ENCODE results near the gene IL17REL. TPM values are rescaled to one million over a fixed set of nuclear protein-coding genes. Genes with fewer than 3 reads are reported as not detected.

Gene IL17REL
- total and polyA plus RNA-seq, 2 of the 13 experiments (the other 11 are each of a cell fraction or from before 2014, with no cell fraction given): not detected

GRCh38 chr22:49948958-49949913, 63.3 kb downstream of the IL17REL start:
- Histone ChIP-seq H3K27me3 (ENCODE audit: control insufficient read depth in 1 of 2, insufficient read depth in 2 of 2, low read length in 2 of 2) (no peaks in the 10 kb centered on the region), H3K79me2 (ENCODE audit: insufficient read depth, low read length) (no peaks in the 10 kb centered on the region), H3K36me3 (replicated peaks in 1 of 2; ENCODE audit: control insufficient read depth in 1 of 2, insufficient read depth in 2 of 2, low read length in 2 of 2) (no peaks in the 10 kb centered on the region), H2AFZ (ENCODE audit: low read length) (no peak overlapping the region), H3K9ac (ENCODE audit: insufficient read depth, low read depth, low read length) (peak overlapping the region; percentile 81), H3K4me1 (ENCODE audit: insufficient read depth, low read length) (peaks cover 95% of the 10 kb centered on the region), H3K4me2 (ENCODE audit: low read depth, low read length) (peak overlapping the region; percentile 92), H3K4me3 (replicated peaks in 1 of 3; ENCODE audit: insufficient read depth in 1 of 3, low read depth in 2 of 3, low read length in 3 of 3) (peak overlapping the region; percentile 60 to 74 (median 64)), H3K9me3 (ENCODE audit: low read length) (no peaks in the 10 kb centered on the region), H3K27ac (ENCODE audit: extremely low read length, insufficient read depth, low read length) (peak overlapping the region; percentile 77), H4K20me1 (ENCODE audit: insufficient read depth, low read length) (no peaks in the 10 kb centered on the region)
- 0% methylated on average over 14 of the region's 42 CpGs for WGBS (ENCODE audit: low lambda C conversion rate)
- FAIRE-seq: peak; percentile 39
- ATAC-seq: peak; percentile 49
- POLR2A ChIA-PET: interaction anchor here (0.9 to 18.6 kb wide), 3 partner anchors 14 to 31 kb away, joined by 3 to 722 read pairs (median 283); partner anchors contain the start of genes ALG12, CRELD2 and PIM3
- no TSS peak for BruUV-seq (replicated peaks)
- DNase-seq (ENCODE audit: low spot score): peak; percentile 84
- in situ Hi-C loops (cut with HindIII; ENCODE audit: extremely low pct_ligation_motif_present, low pct_unique_long_range_greater_than_20kb): no loop called here
- CTCF ChIA-PET (ENCODE audit: low intra/inter-chr PET ratio, low total read pairs): no interaction called here
- intact Hi-C loops (cut with micrococcal nuclease; ENCODE audit: unreplicated experiment): loop anchor here (1.0 kb wide), 1 partner anchor 11 kb away; no protein-coding TSS in a partner anchor
- TF ChIP-seq ZNF749 (CRISPR knock-in tag; IDR thresholded peaks at IDR 0.05; ENCODE audit: borderline replicate concordance): peak; percentile 87; the same call in 1 of the 2 replicates
- peak; percentile 23 for TF ChIP-seq IKZF4 (CRISPR knock-in tag; IDR thresholded peaks at IDR 0.05; ENCODE audit: borderline replicate concordance, low read depth, not compliant biosample characterization)
- TF ChIP-seq, protein P1, sequence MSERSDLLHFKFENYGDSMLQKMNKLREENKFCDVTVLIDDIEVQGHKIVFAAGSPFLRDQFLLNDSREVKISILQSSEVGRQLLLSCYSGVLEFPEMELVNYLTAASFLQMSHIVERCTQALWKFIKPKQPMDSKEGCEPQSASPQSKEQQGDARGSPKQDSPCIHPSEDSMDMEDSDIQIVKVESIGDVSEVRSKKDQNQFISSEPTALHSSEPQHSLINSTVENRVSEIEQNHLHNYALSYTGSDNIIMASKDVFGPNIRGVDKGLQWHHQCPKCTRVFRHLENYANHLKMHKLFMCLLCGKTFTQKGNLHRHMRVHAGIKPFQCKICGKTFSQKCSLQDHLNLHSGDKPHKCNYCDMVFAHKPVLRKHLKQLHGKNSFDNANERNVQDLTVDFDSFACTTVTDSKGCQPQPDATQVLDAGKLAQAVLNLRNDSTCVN (CRISPR knock-in tag; IDR thresholded peaks at IDR 0.05; ENCODE audit: borderline replicate concordance): peak; percentile 22
- peak; percentile 36; the same call in 1 of the 2 replicates for TF ChIP-seq KDM5B (CRISPR knock-in tag; IDR thresholded peaks at IDR 0.05; ENCODE audit: borderline replicate concordance)
- TF ChIP-seq FOXK1 (CRISPR knock-in tag; IDR thresholded peaks at IDR 0.05; ENCODE audit: borderline replicate concordance, low read depth): no peak
- TF ChIP-seq NR1H2 (CRISPR knock-in tag; IDR thresholded peaks at IDR 0.05; ENCODE audit: borderline replicate concordance, low read depth): peak; percentile 47; the same call in 1 of the 2 replicates
- no peak for TF ChIP-seq ZNF251 (CRISPR knock-in tag; IDR thresholded peaks at IDR 0.05)
- no peak for TF ChIP-seq ZNF432 (CRISPR knock-in tag; IDR thresholded peaks at IDR 0.05; ENCODE audit: borderline replicate concordance)
- peak; percentile 29; the same call in 1 of the 2 replicates for TF ChIP-seq HNF4A (CRISPR knock-in tag; IDR thresholded peaks at IDR 0.05)
- TF ChIP-seq ZNF639 (CRISPR knock-in tag; conservative IDR thresholded peaks at IDR 0.05): peak; percentile 71
- TF ChIP-seq CENPX (CRISPR knock-in tag; IDR thresholded peaks at IDR 0.05): no peak
- TF ChIP-seq SNAPC4 (CRISPR knock-in tag; IDR thresholded peaks at IDR 0.05): peak; percentile 2; the same call in 1 of the 2 replicates
- peak; percentile 62; the same call in 1 of the 2 replicates for TF ChIP-seq ELF4 (CRISPR knock-in tag; IDR thresholded peaks at IDR 0.05; ENCODE audit: borderline replicate concordance)
- no peak for TF ChIP-seq NR2F2 (IDR thresholded peaks at IDR 0.05; ENCODE audit: borderline replicate concordance, low read depth)
- TF ChIP-seq PLRG1 (conservative IDR thresholded peaks at IDR 0.05): no peak

Measured in HepG2 (cell line).